Lower leg skin (tissue), 4 donors: ENCODE data around the gene CNPPD1. TPM values are rescaled to one million over a fixed set of nuclear protein-coding genes. Genes with fewer than 3 reads are reported as not detected.

Experiments used
- DNase-seq, 2 donors: peaks; one replicate each; pipeline ENCODE4 v3.0.0-alpha.2; 2019; ENCODE audit warnings: low spot score in 2 of 2
- H3K4me3 ChIP-seq: fragments of 200-600 bp; sonication (generic); 2 replicates; pipeline ENCODE4 v1.5.1; 2017; ENCODE audit warnings: mild to moderate bottlenecking, low read depth; ENCODE audit not compliant: poor library complexity, severe bottlenecking
- POLR2A ChIP-seq, 2 donors: fragments of 450-650 bp; IDR thresholded peaks; one replicate each; pipeline ENCODE4 v1.6.1; 2016 to 2017; ENCODE audit warnings: antibody characterized with exemption in 2 of 2, mild to moderate bottlenecking in 1 of 2, moderate library complexity in 1 of 2
- WGBS, 2 donors: methylation state at CpG; one replicate each; pipeline ENCODE4 v1.1.5; 2018; 5-methylcytosine and 5-hydroxymethylcytosine counted together
- intact Hi-C: fragments of 100-400 bp; cut with DNase I; formaldehyde crosslinking; loops from one replicate; pipeline ENCODE4 v1.15.0; 2023; ENCODE audit warnings: low total_unique reads
- total RNA-seq, 4 donors: library from RNA; depleted of rRNA; stranded (reverse); fragments of >200 nt; gene quantifications; one replicate each; pipeline ENCODE4 v1.1.0, GENCODE V29; 2016
- TF ChIP-seq, protein P1 (sequence below), 3 donors: fragments of 450-650 bp; IDR thresholded peaks; one replicate each; pipeline ENCODE4 v1.5.1; 2016; ENCODE audit warnings: antibody characterized with exemption in 3 of 3, mild to moderate bottlenecking in 3 of 3, moderate library complexity in 2 of 3

CNPPD1 gene
- total RNA-seq, 4 donors from 2014 or later = 48.0 to 76.7 (median 66.9) TPM

- peak within 1 kb of the TSS; percentile 19 for H3K4me3 ChIP-seq
- intact Hi-C loops = loop anchor here (5.0 kb wide), 1 partner anchor 137 kb away; no protein-coding TSS in a partner anchor
- peak; percentile 96 to 99 for DNase-seq
- WGBS, 2 donors = 0% methylated on average over 44 to 50 of the region's 70 CpGs
- no peak for TF ChIP-seq POLR2A (IDR thresholded peaks at IDR 0.05)
- TF ChIP-seq, protein P1, sequence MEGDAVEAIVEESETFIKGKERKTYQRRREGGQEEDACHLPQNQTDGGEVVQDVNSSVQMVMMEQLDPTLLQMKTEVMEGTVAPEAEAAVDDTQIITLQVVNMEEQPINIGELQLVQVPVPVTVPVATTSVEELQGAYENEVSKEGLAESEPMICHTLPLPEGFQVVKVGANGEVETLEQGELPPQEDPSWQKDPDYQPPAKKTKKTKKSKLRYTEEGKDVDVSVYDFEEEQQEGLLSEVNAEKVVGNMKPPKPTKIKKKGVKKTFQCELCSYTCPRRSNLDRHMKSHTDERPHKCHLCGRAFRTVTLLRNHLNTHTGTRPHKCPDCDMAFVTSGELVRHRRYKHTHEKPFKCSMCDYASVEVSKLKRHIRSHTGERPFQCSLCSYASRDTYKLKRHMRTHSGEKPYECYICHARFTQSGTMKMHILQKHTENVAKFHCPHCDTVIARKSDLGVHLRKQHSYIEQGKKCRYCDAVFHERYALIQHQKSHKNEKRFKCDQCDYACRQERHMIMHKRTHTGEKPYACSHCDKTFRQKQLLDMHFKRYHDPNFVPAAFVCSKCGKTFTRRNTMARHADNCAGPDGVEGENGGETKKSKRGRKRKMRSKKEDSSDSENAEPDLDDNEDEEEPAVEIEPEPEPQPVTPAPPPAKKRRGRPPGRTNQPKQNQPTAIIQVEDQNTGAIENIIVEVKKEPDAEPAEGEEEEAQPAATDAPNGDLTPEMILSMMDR (IDR thresholded peaks at IDR 0.05) = peak in 1 of 3 donors; percentile 96
Measured at GRCh38 chr2:219160186-219161017, 16.3 kb downstream of the CNPPD1 start, which contains the start of gene NHEJ1. Gene NHEJ1 (minus strand): TSS chr2:219160815. CDS start chr2:219158362, 2,453 bp downstream.

GRCh38 chr2:219159771-219160185, 16.9 kb downstream of the CNPPD1 start:
- no peak overlapping the region for H3K4me3 ChIP-seq
- intact Hi-C loops = loop anchor here (5.0 kb wide), 2 partner anchors 132 to 138 kb away; no protein-coding TSS in a partner anchor
- no peak for DNase-seq
- WGBS, 2 donors = 8 to 9% methylated on average over 18 of the region's 18 CpGs
- no peak for TF ChIP-seq POLR2A (IDR thresholded peaks at IDR 0.05)
- TF ChIP-seq, protein P1 (IDR thresholded peaks at IDR 0.05) = no peak

- H3K4me3 ChIP-seq = no peak overlapping the region
- DNase-seq = no peak
- intact Hi-C loops = loop anchor here (5.0 kb wide), 1 partner anchor 131 kb away; no protein-coding TSS in a partner anchor
- TF ChIP-seq, protein P1 (IDR thresholded peaks at IDR 0.05) = no peak
- no peak for TF ChIP-seq POLR2A (IDR thresholded peaks at IDR 0.05)
- WGBS, 2 donors = 78 to 81% methylated on average over 3 of the region's 3 CpGs
Measured at GRCh38 chr2:219158586-219158985, 18.1 kb downstream of the CNPPD1 start.

GRCh38 chr2:219158025-219158424, 18.7 kb downstream of the CNPPD1 start:
- H3K4me3 ChIP-seq = no peak overlapping the region
- whole genome bisulfite sequencing, 2 donors = 89 to 94% methylated on average over 4 of the region's 4 CpGs
- TF ChIP-seq, protein P1 (IDR thresholded peaks at IDR 0.05) = no peak
- TF ChIP-seq POLR2A (IDR thresholded peaks at IDR 0.05) = no peak
- peak in 1 of 2 donors; percentile 14 for DNase-seq
- intact Hi-C loops = loop anchor here (5.0 kb wide), 1 partner anchor 131 kb away; no protein-coding TSS in a partner anchor

- DNase-seq = peak in 1 of 2 donors; percentile 65
- TF ChIP-seq, protein P1 (IDR thresholded peaks at IDR 0.05) = no peak
- TF ChIP-seq POLR2A (IDR thresholded peaks at IDR 0.05) = no peak
- no peak overlapping the region for H3K4me3 ChIP-seq
- WGBS, 2 donors = 90 to 93% methylated on average over 8 of the region's 8 CpGs
- intact Hi-C loops = loop anchor here (5.0 kb wide), 1 partner anchor 130 kb away; no protein-coding TSS in a partner anchor
Measured at GRCh38 chr2:219157396-219157795, 19.3 kb downstream of the CNPPD1 start.
